PC-3 (cell line): Measurements from ENCODE around the gene LRRC42.

Source experiments
- CTCF ChIP-seq: fragments of 300-600 bp; sonication (generic); conservative IDR thresholded peaks from 2 replicates; pipeline ENCODE4 v1.5.1; 2017; ENCODE audit warnings: antibody characterized with exemption, low read depth, mild to moderate bottlenecking, low read length
- EZH2 ChIP-seq: fragments of 300-600 bp; sonication (generic); IDR thresholded peaks from one replicate; pipeline ENCODE4 v1.6.1; 2017; ENCODE audit warnings: antibody characterized with exemption, mild to moderate bottlenecking, low read length; ENCODE audit not compliant: unreplicated experiment

DNA sequence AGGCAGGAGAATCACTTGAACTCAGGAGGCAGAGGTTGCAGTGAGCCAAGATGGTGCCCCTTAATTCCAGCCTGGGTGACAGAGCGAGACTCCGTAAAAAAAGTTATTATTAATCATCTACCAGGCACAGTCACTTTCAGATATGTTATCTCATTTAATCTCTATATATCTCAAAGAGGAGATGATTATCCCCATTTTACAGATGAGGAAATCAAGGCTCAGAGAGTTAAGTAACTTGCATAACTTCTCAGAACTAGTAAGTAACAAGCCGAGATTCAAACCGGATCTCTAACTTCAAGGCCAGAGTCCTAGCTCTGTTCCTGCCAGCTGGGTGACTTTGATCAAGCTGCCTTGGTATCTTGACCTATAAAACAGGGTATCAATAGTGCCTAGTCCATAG lies 34.7 kb upstream of the LRRC42 start:
- TF ChIP-seq CTCF (no peak), EZH2 (no peak)
